Heart left ventricle (tissue), 16 donors: ENCODE data around the gene EGFL8. TPM values are rescaled to one million over a fixed set of nuclear protein-coding genes. Genes with fewer than 3 reads are reported as not detected.
"Not testable (repeated sequence)": the region's sequence is repeated elsewhere in the genome, so short reads cannot be mapped to it uniquely, and the experiment has no call there.

Source experiments
- ATAC-seq, 4 donors: fragments of 200-7000 bp; cut with Tn5 transposase; one replicate each; pipeline ENCODE4 v1.9.1; 2020 to 2022; ENCODE audit warnings: moderate library complexity in 4 of 4, mild to moderate bottlenecking in 3 of 4, moderate number of reproducible peaks in 1 of 4
- DNase-seq, 5 donors: peaks; one replicate each; pipeline ENCODE4 v3.0.0-alpha.2; 2020
- H3K27ac ChIP-seq, 12 donors: fragments of 200-600 bp; sonication (generic) in 4 of 12; one replicate each; pipeline versions ENCODE4 v1.5.0 to v1.8.0; 2016 to 2022; ENCODE audit warnings: mild to moderate bottlenecking in 2 of 12
- H3K27me3 ChIP-seq, 9 donors: fragments of 200-600 bp; sonication (generic) in 2 of 9; one replicate each; pipeline versions ENCODE4 v1.5.1 to v1.8.0; 2016 to 2022; ENCODE audit warnings: mild to moderate bottlenecking in 3 of 9
- H3K36me3 ChIP-seq, 9 donors: fragments of 200-600 bp; sonication (generic) in 2 of 9; one replicate each; pipeline versions ENCODE4 v1.5.0 to v1.8.0; 2018 to 2022; ENCODE audit warnings: mild to moderate bottlenecking in 2 of 9
- H3K4me1 ChIP-seq, 12 donors: fragments of 200-600 bp; sonication (generic) in 4 of 12; one replicate each; pipeline versions ENCODE4 v1.5.0 to v1.8.0; 2016 to 2022; ENCODE audit warnings: mild to moderate bottlenecking in 3 of 12
- H3K4me3 ChIP-seq, 12 donors: fragments of 200-600 bp; sonication (generic) in 4 of 12; one replicate each; pipeline versions ENCODE4 v1.5.0 to v1.8.0; 2017 to 2022; ENCODE audit warnings: mild to moderate bottlenecking in 9 of 12, moderate library complexity in 4 of 12
- H3K9me3 ChIP-seq, 12 donors: fragments of 200-600 bp; sonication (generic) in 4 of 12; one replicate each; pipeline versions ENCODE4 v1.5.0 to v1.8.0; 2016 to 2022; ENCODE audit warnings: mild to moderate bottlenecking in 1 of 12
- POLR2A ChIP-seq, 2 donors: fragments of 450-650 bp; IDR thresholded peaks; one replicate each; pipeline ENCODE4 v1.6.1; 2017; ENCODE audit warnings: antibody characterized with exemption in 2 of 2, mild to moderate bottlenecking in 2 of 2, moderate library complexity in 2 of 2
- WGBS, 4 donors: extraction: QIAGEN DNeasy Blood & Tissue Kit in 2 of 4; methylation state at CpG; one replicate each; pipeline versions ENCODE4 v1.1.5 to v1.1.7; 2013 to 2018; 5-methylcytosine and 5-hydroxymethylcytosine counted together
- intact Hi-C, 10 donors: fragments of 100-400 bp; cut with DNase I; formaldehyde crosslinking; loops; one replicate each; pipeline versions ENCODE4 v1.11.1 to v1.14.2; 2022
- polyA plus RNA-seq, 2 donors: library from polyadenylated mRNA; stranded (reverse); fragments of 200-250 nt; gene quantifications; one replicate each; pipeline ENCODE4 v1.2.3, GENCODE V29; 2013
- total RNA-seq, 9 donors: library from RNA; depleted of rRNA in 2 of 9; stranded (reverse); fragments of >200 nt in 2 of 9; fragmentation: NEBNext Ultra II Directional in 3 of 9; extraction: Animal tissue kit (Norgen Biotek cat#: 25700) in 3 of 9; gene quantifications; one replicate each; pipeline versions ENCODE4 v1.1.0 to v1.2.4, GENCODE V29; 2016 to 2023
- TF ChIP-seq, protein P1 (sequence below), 12 donors: fragments of 200-600 bp; sonication (generic) in 4 of 12; IDR thresholded peaks; one replicate each; pipeline versions ENCODE4 v1.5.0 to v1.8.0; 2018 to 2022; ENCODE audit warnings: antibody characterized with exemption in 12 of 12, mild to moderate bottlenecking in 5 of 12
- donor health status: ischemic (EF 13 %, LVEDD 7.1; RV severe dilation, severe dysfunction).
- donor health status: healthy with polysubstance abuse.
- donor health status: DM: no; HTN: yes; CAD: no.
- donor health status: DM: no; HTN: no; CAD: no.
- donor health status: ischemic (EF 25% LVEDD 6.9; RV normal size, moderate dysfunction).
- donor health status: ischemic (EF 25% LVEDD 5.7; RV mildly dilated, moderate dysfunction).
- donor health status: healthy.
- donor health status: DM: yes; HTN: yes; CAD: no.
- donor health status: ischemic (EF 35%, LVEDD 5.7; RV mildly dilated, moderate dysfunction).
- donor health status: nonischemic (EF 11% LVEDD 7.7; RV severe dilation, severe dysfunction).
- donor health status: DM: yes; HTN: yes; CAD: no.
- donor health status: PGD.
- donor health status: ischemic (EF 29% LVEDD 5.4; RV normal size, mild dysfunction).
- donor health status: nonischemic (EF 23%, LVEDD 6.1; RV moderate dilation, normal function).

The EGFL8 gene
- total and polyA plus RNA-seq, 11 donors, result 2.4 to 11.2 (median 6.1) TPM

DNA sequence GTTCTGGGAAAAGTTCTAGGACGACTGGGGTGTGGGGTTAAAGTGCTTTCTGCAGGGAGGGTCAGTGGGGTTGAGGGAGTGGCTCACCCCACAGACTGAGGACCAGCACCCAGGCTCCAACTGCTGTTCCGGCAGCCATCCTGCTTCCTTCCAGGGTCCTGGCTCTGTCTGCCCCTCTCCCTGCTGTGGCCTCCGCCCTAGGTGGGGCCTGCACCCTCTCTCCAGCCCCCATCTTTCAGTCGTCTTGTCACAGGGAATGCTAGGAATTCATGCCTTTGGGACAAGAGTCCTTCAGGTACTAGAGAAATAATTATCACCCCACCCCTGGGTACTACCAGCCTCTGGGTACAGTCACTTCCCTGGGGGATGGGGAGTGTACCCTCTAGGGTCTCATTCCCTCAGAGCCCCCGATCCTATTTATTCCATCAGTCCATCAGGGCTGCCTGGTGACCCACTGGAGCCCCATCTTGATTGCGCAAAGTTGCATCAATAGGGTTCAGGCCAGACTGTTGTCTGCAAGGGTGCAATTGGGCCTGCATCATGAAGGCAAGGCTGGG is 19.8 kb downstream of the EGFL8 start, which contains the start of gene AGER:
Gene AGER, minus strand, starts transcription at position 170 of the 557 bp plus-strand sequence. Its CDS starts 31 bp downstream, at position 139.
- Histone ChIP-seq H3K27me3 (no peaks in the 10 kb centered on the region), H3K36me3 (peaks cover 0 to 65% (median 55%) of the 10 kb centered on the region in 9 donors), H3K9me3 (no peaks in the 10 kb centered on the region), H3K4me1 (peaks cover 8 to 83% (median 69%) of the 10 kb centered on the region in 12 donors), H3K4me3 (no peak within 1 kb of the TSS), H3K27ac (peak within 1 kb of the TSS in 11 of 12 donors; percentile 68 to 100 (median 80))
- ATAC-seq (no peak), DNase-seq (no peak)
- 62 to 69% (median 66%) methylated on average over 6 of the region's 6 CpGs for WGBS, 4 donors
- intact Hi-C loops, result no loop called here
- TF ChIP-seq, protein P1, sequence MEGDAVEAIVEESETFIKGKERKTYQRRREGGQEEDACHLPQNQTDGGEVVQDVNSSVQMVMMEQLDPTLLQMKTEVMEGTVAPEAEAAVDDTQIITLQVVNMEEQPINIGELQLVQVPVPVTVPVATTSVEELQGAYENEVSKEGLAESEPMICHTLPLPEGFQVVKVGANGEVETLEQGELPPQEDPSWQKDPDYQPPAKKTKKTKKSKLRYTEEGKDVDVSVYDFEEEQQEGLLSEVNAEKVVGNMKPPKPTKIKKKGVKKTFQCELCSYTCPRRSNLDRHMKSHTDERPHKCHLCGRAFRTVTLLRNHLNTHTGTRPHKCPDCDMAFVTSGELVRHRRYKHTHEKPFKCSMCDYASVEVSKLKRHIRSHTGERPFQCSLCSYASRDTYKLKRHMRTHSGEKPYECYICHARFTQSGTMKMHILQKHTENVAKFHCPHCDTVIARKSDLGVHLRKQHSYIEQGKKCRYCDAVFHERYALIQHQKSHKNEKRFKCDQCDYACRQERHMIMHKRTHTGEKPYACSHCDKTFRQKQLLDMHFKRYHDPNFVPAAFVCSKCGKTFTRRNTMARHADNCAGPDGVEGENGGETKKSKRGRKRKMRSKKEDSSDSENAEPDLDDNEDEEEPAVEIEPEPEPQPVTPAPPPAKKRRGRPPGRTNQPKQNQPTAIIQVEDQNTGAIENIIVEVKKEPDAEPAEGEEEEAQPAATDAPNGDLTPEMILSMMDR (IDR thresholded peaks at IDR 0.05), result no peak
- TF ChIP-seq POLR2A (IDR thresholded peaks at IDR 0.05), result peak in 1 of 2 donors; percentile 10

DNA sequence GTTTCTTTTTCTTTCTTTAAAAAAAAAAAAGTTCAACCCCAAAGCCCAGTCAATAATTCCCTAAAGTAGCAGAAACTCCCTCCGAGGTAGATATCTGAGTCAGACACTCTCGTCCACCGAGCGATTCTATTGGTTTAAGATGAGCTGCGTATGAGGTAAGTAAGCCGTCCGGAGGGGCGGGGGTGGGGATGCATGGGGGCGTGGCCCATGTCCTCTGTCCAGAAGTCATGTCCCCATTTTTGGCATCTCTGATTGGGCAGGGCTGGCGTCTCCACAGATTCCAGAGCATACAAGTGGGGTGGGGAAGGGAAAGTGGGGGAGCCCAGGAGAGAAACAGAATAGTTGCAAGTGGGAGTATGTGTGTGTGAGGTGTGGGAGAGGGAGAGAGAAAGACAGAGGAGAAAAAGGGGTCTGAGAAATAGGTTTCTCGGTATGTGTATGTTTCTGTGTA is 21.3 kb downstream of the EGFL8 start:
- H3K27me3 ChIP-seq, intact Hi-C loops, H3K9me3 ChIP-seq, H3K4me3 ChIP-seq: not testable (repeated sequence)
- Histone ChIP-seq H3K27ac (peak overlapping the region in 11 of 12 donors; percentile 41 to 100 (median 84)), H3K4me1 (peaks cover 4 to 79% (median 61%) of the 10 kb centered on the region in 12 donors), H3K36me3 (peaks cover 0 to 62% (median 43%) of the 10 kb centered on the region in 9 donors)
- ATAC-seq (peak; percentile 57 to 73 (median 67)), DNase-seq (peak; percentile 77 to 89 (median 88))
- 10 to 21% (median 18%) methylated on average over 11 of the region's 11 CpGs for WGBS, 4 donors

DNA sequence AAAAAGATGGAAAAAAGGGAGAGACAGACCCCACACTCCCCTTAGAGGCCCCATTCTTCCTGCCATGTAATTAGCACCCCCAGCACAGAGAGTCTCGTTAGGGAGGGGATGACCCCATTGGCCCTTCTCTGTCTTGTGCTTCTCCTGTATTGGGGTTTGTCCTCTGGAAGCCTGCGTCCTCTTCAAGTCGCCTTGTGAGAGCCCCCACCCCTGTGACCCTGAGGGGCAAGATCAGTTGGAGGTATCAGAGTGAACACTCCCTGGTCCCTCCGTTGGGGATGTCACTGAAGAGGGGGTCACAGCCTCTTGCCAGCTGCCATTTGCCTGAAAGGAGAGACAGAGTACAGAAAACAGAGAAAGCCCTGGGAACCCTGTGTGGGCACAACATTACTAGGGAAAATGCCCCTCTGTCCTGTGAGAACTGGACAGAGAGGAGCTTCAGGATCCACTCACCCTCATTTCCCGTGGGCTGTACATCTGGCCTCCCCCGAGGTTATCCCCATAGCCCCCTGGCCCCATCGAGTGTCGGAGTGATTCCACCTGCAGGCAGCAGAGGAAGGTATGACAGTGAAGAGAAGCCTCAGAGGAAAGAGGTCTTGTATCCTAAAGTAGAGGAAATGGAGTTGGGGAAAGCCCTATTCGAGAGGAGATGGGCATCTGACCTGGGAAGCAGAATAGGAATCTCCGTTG is 21.9 kb downstream of the EGFL8 start:
- ATAC-seq, H3K4me3 ChIP-seq, intact Hi-C loops, DNase-seq, H3K9me3 ChIP-seq, H3K27me3 ChIP-seq: not testable (repeated sequence)
- H3K4me1 ChIP-seq, result peaks cover 4 to 85% (median 61%) of the 10 kb centered on the region in 12 donors
- 59 to 64% (median 62%) methylated on average over 10 of the region's 10 CpGs for WGBS, 4 donors
- peak overlapping the region in 11 of 12 donors; percentile 41 to 100 (median 84) for H3K27ac ChIP-seq
- H3K36me3 ChIP-seq, result peaks cover 0 to 56% (median 37%) of the 10 kb centered on the region in 9 donors

DNA sequence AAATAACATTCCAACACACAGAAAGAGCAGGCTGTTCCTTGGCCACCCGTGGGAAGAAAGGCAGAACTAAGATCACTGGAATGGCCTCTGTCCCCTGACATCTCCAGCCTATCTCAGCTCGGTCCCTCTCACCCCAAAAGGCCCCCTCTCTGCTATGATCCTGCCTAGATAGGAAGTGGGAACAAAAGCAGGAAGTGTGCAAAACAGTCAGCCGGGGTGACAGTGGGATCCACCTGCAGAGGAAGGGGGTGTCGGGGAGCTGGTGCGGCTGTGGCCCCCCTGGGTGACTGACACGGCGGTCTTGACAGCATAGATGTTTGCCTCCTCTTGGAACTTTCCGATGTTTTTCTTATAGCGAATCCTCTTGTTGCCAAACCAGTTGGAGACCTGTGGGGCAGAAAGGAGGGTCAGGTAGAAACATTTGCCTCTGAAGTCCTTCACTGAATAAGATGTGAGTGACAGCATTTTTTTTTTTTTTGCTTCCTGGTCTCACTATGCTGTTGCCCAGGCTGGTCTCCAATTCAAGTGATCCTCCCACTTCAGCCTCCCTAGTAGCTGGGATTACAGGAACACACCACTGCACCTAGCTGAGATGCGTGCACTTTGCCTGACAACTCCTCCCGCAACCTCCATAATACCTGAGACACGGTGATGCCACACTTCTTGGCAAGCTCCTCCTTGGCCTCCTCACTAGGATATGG is 22.8 kb downstream of the EGFL8 start:
- Histone ChIP-seq H3K27ac (peak overlapping the region in 11 of 12 donors; percentile 4 to 100 (median 94)), H3K27me3 (no peaks in the 10 kb centered on the region), H3K9me3 (no peaks in the 10 kb centered on the region), H3K4me1 (peaks cover 4 to 83% (median 59%) of the 10 kb centered on the region in 12 donors), H3K36me3 (peaks cover 0 to 47% (median 32%) of the 10 kb centered on the region in 9 donors), H3K4me3 (peak overlapping the region in 2 of 12 donors; percentile 87 to 93)
- 59 to 68% (median 62%) methylated on average over 12 of the region's 12 CpGs for WGBS, 4 donors
- intact Hi-C loops, result no loop called here
- DNase-seq, result no peak
- ATAC-seq, result no peak
- TF ChIP-seq POLR2A (IDR thresholded peaks at IDR 0.05), result no peak
- TF ChIP-seq, protein P1 (IDR thresholded peaks at IDR 0.05), result no peak

DNA sequence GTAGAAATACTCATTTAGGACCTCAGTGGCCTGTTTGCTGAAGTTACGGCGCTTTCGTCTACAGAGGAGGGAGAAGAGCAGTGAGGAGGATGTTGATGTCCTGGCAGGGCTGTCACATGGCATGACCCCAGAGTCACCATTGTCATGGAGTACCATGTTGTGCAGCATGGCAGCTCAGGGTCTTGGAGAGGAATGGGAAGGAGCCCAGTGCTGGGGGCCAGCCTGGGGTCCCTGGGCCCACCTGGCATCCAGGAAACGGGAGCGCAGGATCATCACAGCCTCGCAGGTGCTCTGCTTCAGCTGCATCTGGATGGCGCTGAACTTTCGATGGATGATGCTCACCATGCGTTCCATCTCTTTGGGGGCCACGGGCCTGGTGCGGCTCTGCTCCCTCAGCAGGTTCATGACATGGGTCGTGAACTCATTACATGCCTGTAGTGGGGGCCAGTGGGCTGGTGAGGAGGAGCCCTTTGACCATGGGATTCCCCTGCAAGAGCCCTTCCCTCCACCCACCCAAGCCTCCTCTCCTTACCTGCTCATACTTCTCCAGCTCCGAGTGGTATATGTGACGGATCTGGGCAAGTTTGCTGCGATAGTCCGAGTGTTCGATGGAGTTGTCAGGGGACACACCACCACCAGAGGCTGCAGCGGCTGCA is 23.5 kb downstream of the EGFL8 start:
- H3K9me3 ChIP-seq, DNase-seq, ATAC-seq, intact Hi-C loops, H3K27me3 ChIP-seq: not testable (repeated sequence)
- peak overlapping the region in 8 of 12 donors; percentile 74 to 93 (median 84) for H3K4me3 ChIP-seq
- H3K36me3 ChIP-seq, result peaks cover 0 to 40% (median 27%) of the 10 kb centered on the region in 9 donors
- WGBS, 4 donors, result 67 to 82% (median 75%) methylated on average over 14 to 18 of the region's 18 CpGs
- H3K27ac ChIP-seq, result peak overlapping the region in 11 of 12 donors; percentile 93 to 100 (median 98)
- H3K4me1 ChIP-seq, result peaks cover 4 to 83% (median 61%) of the 10 kb centered on the region in 12 donors
